H9 (cell line): ENCODE measurements around the gene CHAF1A. TPM values are rescaled to one million over a fixed set of nuclear protein-coding genes. Genes with fewer than 3 reads are reported as not detected.

Experiments used
- DNase-seq: peaks from one replicate; pipeline ENCODE4 v3.0.0-alpha.2; 2017
- H2AFZ ChIP-seq: one replicate; pipeline ENCODE4 v1.6.1; 2013; ENCODE audit warnings: mild to moderate bottlenecking, low read length, control low read depth, moderate library complexity
- H2AK5ac ChIP-seq: 2 replicates; pipeline ENCODE4 v1.6.1; 2013; ENCODE audit warnings: low read length, control low read depth, mixed read lengths; ENCODE audit not compliant: insufficient read length
- H2BK120ac ChIP-seq: one replicate; pipeline ENCODE4 v1.6.1; 2013; ENCODE audit warnings: low read depth, mild to moderate bottlenecking, low read length, control low read depth, inconsistent platforms; ENCODE audit not compliant: poor library complexity, severe bottlenecking
- H2BK12ac ChIP-seq: 2 replicates; pipeline ENCODE4 v1.6.1; 2013; ENCODE audit warnings: low read length, control low read depth, mixed read lengths, low read depth; ENCODE audit not compliant: insufficient read length
- H2BK15ac ChIP-seq: 2 replicates; pipeline ENCODE4 v1.6.1; 2013; ENCODE audit warnings: low read depth, low read length, control low read depth
- H2BK20ac ChIP-seq: one replicate; pipeline ENCODE4 v1.6.1; 2013; ENCODE audit warnings: low read depth, mild to moderate bottlenecking, low read length, control low read depth, inconsistent platforms; ENCODE audit not compliant: poor library complexity, severe bottlenecking
- H2BK5ac ChIP-seq: 2 replicates; pipeline ENCODE4 v1.6.1; 2013; ENCODE audit warnings: low read length, control low read depth, mixed read lengths; ENCODE audit not compliant: insufficient read length
- H3K14ac ChIP-seq: 2 replicates; pipeline ENCODE4 v1.6.1; 2013; ENCODE audit warnings: low read length, control low read depth; ENCODE audit not compliant: insufficient read depth
- H3K18ac ChIP-seq: 2 replicates; pipeline ENCODE4 v1.6.1; 2013; ENCODE audit warnings: low read depth, mild to moderate bottlenecking, mixed read lengths, low read length, control low read depth; ENCODE audit not compliant: insufficient read length
- H3K23ac ChIP-seq: 2 replicates; pipeline ENCODE4 v1.6.1; 2013; ENCODE audit warnings: low read length, control low read depth, mixed read lengths, low read depth; ENCODE audit not compliant: insufficient read length
- H3K23me2 ChIP-seq: 2 replicates; pipeline ENCODE4 v1.6.1; 2013; ENCODE audit warnings: low read depth, mild to moderate bottlenecking, mixed read lengths, low read length, control low read depth; ENCODE audit not compliant: insufficient read length, poor library complexity, severe bottlenecking
- H3K27ac ChIP-seq: 2 replicates; pipeline ENCODE4 v1.5.1; 2013; ENCODE audit warnings: low read length, control low read depth, mixed read lengths, low read depth; ENCODE audit not compliant: insufficient read length
- H3K27me3 ChIP-seq: 2 replicates; pipeline ENCODE4 v1.6.1; 2013; ENCODE audit warnings: low read length, control low read depth, inconsistent platforms; ENCODE audit not compliant: insufficient read depth
- H3K4ac ChIP-seq: 2 replicates; pipeline ENCODE4 v1.6.1; 2013; ENCODE audit warnings: low read depth, mild to moderate bottlenecking, control low read depth, inconsistent platforms, low read length, moderate library complexity
- H3K4me1 ChIP-seq: 2 replicates; pipeline ENCODE4 v1.6.1; 2013; ENCODE audit warnings: low read length, control low read depth, inconsistent platforms; ENCODE audit not compliant: insufficient read depth
- H3K4me2 ChIP-seq: 2 replicates; pipeline ENCODE4 v1.6.1; 2013; ENCODE audit warnings: low read length, control low read depth, mixed read lengths; ENCODE audit not compliant: insufficient read length, insufficient read depth
- H3K56ac ChIP-seq: 2 replicates; pipeline ENCODE4 v1.6.1; 2013; ENCODE audit warnings: low read depth, mild to moderate bottlenecking, mixed read lengths, low read length, control low read depth; ENCODE audit not compliant: insufficient read length
- H3K79me1 ChIP-seq: 2 replicates; pipeline ENCODE4 v1.6.1; 2013; ENCODE audit warnings: low read depth, mild to moderate bottlenecking, moderate library complexity, low read length, control low read depth, inconsistent platforms; ENCODE audit not compliant: insufficient read depth, poor library complexity, severe bottlenecking
- H3K79me2 ChIP-seq: 2 replicates; pipeline ENCODE4 v1.6.1; 2013; ENCODE audit warnings: low read length, control low read depth, inconsistent platforms; ENCODE audit not compliant: insufficient read depth
- H3K9ac ChIP-seq: 2 replicates; pipeline ENCODE4 v1.6.1; 2013; ENCODE audit warnings: low read length, control low read depth, mixed read lengths; ENCODE audit not compliant: insufficient read length; ENCODE audit errors: extremely low read depth
- H3K9me3 ChIP-seq: one replicate; pipeline ENCODE4 v1.6.1; 2013; ENCODE audit warnings: low read depth, low read length, inconsistent platforms; ENCODE audit not compliant: control insufficient read depth
- H3T11ph ChIP-seq: one replicate; pipeline ENCODE4 v1.6.1; 2013; ENCODE audit warnings: mild to moderate bottlenecking, low read length, control low read depth, inconsistent platforms
- H4K20me1 ChIP-seq: one replicate; pipeline ENCODE4 v1.6.1; 2013; ENCODE audit not compliant: control insufficient read depth, insufficient read length, insufficient read depth
- H4K5ac ChIP-seq: 2 replicates; pipeline ENCODE4 v1.6.1; 2013; ENCODE audit warnings: low read depth, mild to moderate bottlenecking, mixed read lengths, low read length, control low read depth; ENCODE audit not compliant: insufficient read length
- H4K8ac ChIP-seq: replicated peaks from 2 replicates; pipeline ENCODE4 v1.6.1; 2013; ENCODE audit warnings: low read length, control low read depth, mixed read lengths, low read depth; ENCODE audit not compliant: insufficient read length
- H4K91ac ChIP-seq: 2 replicates; pipeline ENCODE4 v1.6.1; 2013; ENCODE audit warnings: low read depth, mild to moderate bottlenecking, moderate library complexity, mixed read lengths, low read length, control low read depth; ENCODE audit not compliant: insufficient read length
- H3K27ac Mint-ChIP-seq, 3 experiments: 2 replicates in 2 of 3; 3 replicates in 1 of 3; pipeline ENCODE4 v1.8.0; 2020 to 2021; ENCODE audit warnings: mixed read lengths in 3 of 3, mild to moderate bottlenecking in 1 of 3, moderate library complexity in 1 of 3
- H3K27me3 Mint-ChIP-seq: 2 replicates; pipeline ENCODE4 v1.8.0; 2021; ENCODE audit warnings: low read depth, mild to moderate bottlenecking, moderate library complexity, mixed read lengths
- H3K36me3 Mint-ChIP-seq, 3 experiments: 2 replicates in 2 of 3; 3 replicates in 1 of 3; pipeline ENCODE4 v1.8.0; 2020 to 2021; ENCODE audit warnings: low read depth in 3 of 3, mixed read lengths in 3 of 3; ENCODE audit not compliant: insufficient read depth in 1 of 3
- H3K4me1 Mint-ChIP-seq, 2 experiments: 2 replicates each; pipeline ENCODE4 v1.8.0; 2020; ENCODE audit warnings: mixed read lengths in 2 of 2
- H3K4me3 Mint-ChIP-seq, 2 experiments: 2 replicates in 1 of 2; 3 replicates in 1 of 2; pipeline ENCODE4 v1.8.0; 2020 to 2021; ENCODE audit warnings: mild to moderate bottlenecking in 2 of 2, mixed read lengths in 2 of 2, moderate library complexity in 1 of 2
- H3K9me3 Mint-ChIP-seq, 2 experiments: 2 replicates in 1 of 2; 3 replicates in 1 of 2; pipeline ENCODE4 v1.8.0; 2020; ENCODE audit warnings: mild to moderate bottlenecking in 2 of 2, mixed read lengths in 2 of 2, moderate library complexity in 1 of 2
- WGBS: extraction: QIAGEN DNeasy Blood & Tissue Kit; methylation state at CpG from one replicate; pipeline ENCODE4 v1.1.7; 2013; ENCODE audit warnings: missing lambda C conversion rate, low lambda C conversion rate, mixed read lengths; ENCODE audit not compliant: insufficient read length; ENCODE audit errors: extremely low coverage; 5-methylcytosine and 5-hydroxymethylcytosine counted together
- total RNA-seq: library from RNA; stranded (reverse); gene quantifications from 2 replicates; pipeline ENCODE4 v1.2.1, GENCODE V29; 2021
- TF ChIP-seq, protein P1 (sequence below): fragments of 200-600 bp; sonication (generic); conservative IDR thresholded peaks from 3 replicates; pipeline ENCODE4 v1.8.0; 2021; ENCODE audit warnings: antibody characterized with exemption, mild to moderate bottlenecking

CHAF1A gene
- total RNA-seq, 1 experiment from 2014 or later: 143 TPM

DNA sequence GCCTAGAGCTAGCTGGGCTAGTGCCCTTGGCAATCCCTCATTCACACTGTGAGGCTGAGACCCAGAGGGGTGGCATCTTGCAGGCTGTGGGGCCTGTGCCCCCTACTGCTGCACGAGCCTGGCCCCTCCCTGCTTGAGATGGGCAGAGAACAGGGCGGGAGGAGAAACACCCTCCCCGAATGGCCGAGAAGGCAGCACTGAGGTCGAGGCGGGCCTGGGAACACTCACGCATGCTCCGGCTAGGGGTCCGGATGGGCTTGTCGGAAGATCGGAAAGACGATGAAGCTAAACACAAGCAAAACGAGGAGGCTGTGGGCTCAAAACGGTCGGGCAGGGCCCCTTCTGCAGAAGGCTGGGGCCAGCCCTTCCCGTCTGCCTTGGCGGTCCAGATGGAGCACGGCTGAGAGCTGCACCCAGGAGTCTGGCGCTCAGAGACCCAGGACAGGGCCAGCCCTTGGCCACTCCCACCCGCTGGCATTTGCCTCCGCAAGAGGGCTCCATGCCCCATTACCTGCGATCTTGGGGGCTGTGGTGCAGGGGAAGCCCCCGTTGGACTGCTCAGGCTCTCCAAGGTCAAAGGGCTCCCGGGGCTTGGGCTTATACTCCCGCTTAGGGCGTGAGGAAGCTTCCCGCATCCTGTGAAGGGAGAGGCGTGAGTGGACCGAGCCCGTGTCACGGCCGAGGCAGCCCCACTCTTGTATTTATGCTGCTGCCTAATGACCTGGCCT, 40.2 kb upstream of the CHAF1A start:
- Mint-ChIP-seq H3K4me1 (peaks cover 7 to 9% of the 10 kb centered on the region in 2 experiments; a peak in 3 of 4 replicates), H3K27ac (peak overlapping the region; percentile 70 to 93 (median 73); a peak in 4 of 7 replicates), H3K4me3 (no peak overlapping the region)

More for the DNA sequence above, 40.2 kb upstream of the CHAF1A start:
- no peaks in the 10 kb centered on the region for H3K9me3 ChIP-seq
- no CpG with 5 or more reads among the region's 32 CpGs for WGBS
- H3K23me2 ChIP-seq: no peaks in the 10 kb centered on the region
- H3K4ac ChIP-seq: no peak overlapping the region
- H2BK12ac ChIP-seq: no peak overlapping the region
- TF ChIP-seq, protein P1, sequence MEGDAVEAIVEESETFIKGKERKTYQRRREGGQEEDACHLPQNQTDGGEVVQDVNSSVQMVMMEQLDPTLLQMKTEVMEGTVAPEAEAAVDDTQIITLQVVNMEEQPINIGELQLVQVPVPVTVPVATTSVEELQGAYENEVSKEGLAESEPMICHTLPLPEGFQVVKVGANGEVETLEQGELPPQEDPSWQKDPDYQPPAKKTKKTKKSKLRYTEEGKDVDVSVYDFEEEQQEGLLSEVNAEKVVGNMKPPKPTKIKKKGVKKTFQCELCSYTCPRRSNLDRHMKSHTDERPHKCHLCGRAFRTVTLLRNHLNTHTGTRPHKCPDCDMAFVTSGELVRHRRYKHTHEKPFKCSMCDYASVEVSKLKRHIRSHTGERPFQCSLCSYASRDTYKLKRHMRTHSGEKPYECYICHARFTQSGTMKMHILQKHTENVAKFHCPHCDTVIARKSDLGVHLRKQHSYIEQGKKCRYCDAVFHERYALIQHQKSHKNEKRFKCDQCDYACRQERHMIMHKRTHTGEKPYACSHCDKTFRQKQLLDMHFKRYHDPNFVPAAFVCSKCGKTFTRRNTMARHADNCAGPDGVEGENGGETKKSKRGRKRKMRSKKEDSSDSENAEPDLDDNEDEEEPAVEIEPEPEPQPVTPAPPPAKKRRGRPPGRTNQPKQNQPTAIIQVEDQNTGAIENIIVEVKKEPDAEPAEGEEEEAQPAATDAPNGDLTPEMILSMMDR: no peak
- H3K56ac ChIP-seq: no peak overlapping the region
- H2BK120ac ChIP-seq: no peak overlapping the region
- H3K9ac ChIP-seq: no peak overlapping the region
- no peak overlapping the region for H2AFZ ChIP-seq
- H2AK5ac ChIP-seq: no peak overlapping the region
- H3K4me1 ChIP-seq: no peaks in the 10 kb centered on the region; the same call in 1 of the 2 replicates
- H2BK15ac ChIP-seq: no peak overlapping the region
- Mint-ChIP-seq H3K9me3 (no peaks in the 10 kb centered on the region), H3K27me3 (peaks cover 6% of the 10 kb centered on the region), H3K36me3 (peaks cover 1 to 38% (median 12%) of the 10 kb centered on the region in 3 experiments; a peak in 5 of 7 replicates)
- no peak overlapping the region for H4K5ac ChIP-seq
- no peak overlapping the region for H3K18ac ChIP-seq
- H3T11ph ChIP-seq: no peak overlapping the region
- no peak overlapping the region for H3K14ac ChIP-seq
- no peak overlapping the region for H3K4me2 ChIP-seq
- H3K27me3 ChIP-seq: no peaks in the 10 kb centered on the region
- H3K79me2 ChIP-seq: no peaks in the 10 kb centered on the region
- H4K8ac ChIP-seq: no peak overlapping the region
- no peak overlapping the region for H4K91ac ChIP-seq
- H2BK5ac ChIP-seq: no peak overlapping the region
- H3K79me1 ChIP-seq: no peaks in the 10 kb centered on the region
- no peak overlapping the region for H3K23ac ChIP-seq
- no peak overlapping the region for H2BK20ac ChIP-seq
- no peak overlapping the region for H3K27ac ChIP-seq
- DNase-seq: no peak
- H4K20me1 ChIP-seq: no peaks in the 10 kb centered on the region
